Placental pericyte (primary cell): ENCODE measurements around the gene KANSL3. TPM values are rescaled to one million over a fixed set of nuclear protein-coding genes. Genes with fewer than 3 reads are reported as not detected.

Experiments used
- total RNA-seq: library from RNA; depleted of rRNA; stranded (reverse); fragments of >200 nt; gene quantifications from 2 replicates; pipeline ENCODE4 v1.2.3, GENCODE V29; 2012

The KANSL3 gene
- total RNA-seq = 41.7 and 44.0 TPM in 2 replicates

GRCh38 chr2:96638144-96639121 is at the start of gene KANSL3:
Gene KANSL3, minus strand, starts transcription at chr2:96638312. Its CDS starts 1,177 bp downstream, at chr2:96637135.

GRCh38 chr2:96642564-96643360 is 4.7 kb upstream of the KANSL3 start, which contains the start of gene FER1L5:
Gene FER1L5, plus strand, starts transcription at chr2:96642764. Its CDS starts 73 bp downstream, at chr2:96642837.

Other genes starting within 250 kb of the KANSL3 start
- gene NEURL3, start 133.0 kb downstream of the KANSL3 start, total RNA-seq = not detected in 2 replicates
- 8.1 and 8.2 TPM in 2 replicates for gene ARID5A, start 101.6 kb downstream of the KANSL3 start, total RNA-seq
- gene FER1L5, start 4.5 kb upstream of the KANSL3 start, total RNA-seq = under 0.01 and 0.29 TPM in 2 replicates
- gene LMAN2L, start 101.8 kb upstream of the KANSL3 start, total RNA-seq = 19.5 and 24.1 TPM in 2 replicates
- gene CNNM4, start 122.6 kb upstream of the KANSL3 start, total RNA-seq = 5.9 and 7.0 TPM in 2 replicates
- gene CNNM3, start 178.0 kb upstream of the KANSL3 start, total RNA-seq = 10.0 and 19.0 TPM in 2 replicates
- 1.1 and 1.3 TPM in 2 replicates for gene ANKRD23, start 205.7 kb upstream of the KANSL3 start, total RNA-seq
- 3.1 and 10.3 TPM in 2 replicates for gene ANKRD39, start 219.7 kb upstream of the KANSL3 start, total RNA-seq
- 43.1 and 43.5 TPM in 2 replicates for gene SEMA4C, start 231.8 kb upstream of the KANSL3 start, total RNA-seq